Measurements from ENCODE around the gene SEPTIN3.

Gene SEPTIN3
- total RNA-seq, result 0 to 0.78 (median 0.11) reads per million in 9 experiments

- peaks cover 4 to 5% of the 10 kb centered on the region in 2 donors for H3K4me1 Mint-ChIP-seq (ENCODE audit: low read depth in 2 of 2)
- ATAC-seq (replicated peaks), result no peak
- H3K9me3 Mint-ChIP-seq, result no peaks in the 10 kb centered on the region
- H3K36me3 Mint-ChIP-seq (ENCODE audit: insufficient read depth), result no peaks in the 10 kb centered on the region
- no peak within 1 kb of the TSS for H3K4me3 Mint-ChIP-seq
- peaks cover 12 to 57% of the 10 kb centered on the region in 2 donors for H3K27me3 Mint-ChIP-seq
- H3K27ac Mint-ChIP-seq, result peak within 1 kb of the TSS in 1 of 2 donors; percentile 32
- DNase-seq, result no peak
Observed at GRCh38 chr22:41969110-41969646, at the start of gene SEPTIN3. Gene SEPTIN3 (plus strand): TSS chr22:41969443. CDS start chr22:41971493, 2,050 bp downstream.

GRCh38 chr22:41920271-41920976 lies 48.8 kb upstream of the SEPTIN3 start:
- H3K4me3 Mint-ChIP-seq, result peak overlapping the region; percentile 22 to 70
- peak overlapping the region in 1 of 2 donors; percentile 68 for H3K27ac Mint-ChIP-seq
- ATAC-seq (replicated peaks) (no peak), DNase-seq (no peak)
- H3K27me3 Mint-ChIP-seq, result peaks cover 18 to 21% of the 10 kb centered on the region in 2 donors
- peaks cover 42% of the 10 kb centered on the region for H3K36me3 Mint-ChIP-seq (ENCODE audit: insufficient read depth)
- no peaks in the 10 kb centered on the region for H3K9me3 Mint-ChIP-seq
- H3K4me1 Mint-ChIP-seq (ENCODE audit: low read depth in 2 of 2), result peaks cover 0 to 9% of the 10 kb centered on the region in 2 donors

GRCh38 chr22:41922328-41922727 lies 46.9 kb upstream of the SEPTIN3 start:
- Mint-ChIP-seq H3K9me3 (no peaks in the 10 kb centered on the region), H3K4me3 (no peak overlapping the region), H3K27ac (peak overlapping the region in 1 of 2 donors; percentile 23)

GRCh38 chr22:41922940-41923594 lies 46.2 kb upstream of the SEPTIN3 start:
- Mint-ChIP-seq H3K36me3 (ENCODE audit: insufficient read depth) (peaks cover 39% of the 10 kb centered on the region), H3K9me3 (no peaks in the 10 kb centered on the region), H3K27ac (no peak overlapping the region), H3K27me3 (no peaks in the 10 kb centered on the region), H3K4me1 (ENCODE audit: low read depth in 2 of 2) (peaks cover 4 to 19% of the 10 kb centered on the region in 2 donors), H3K4me3 (no peak overlapping the region)
- ATAC-seq (replicated peaks) (no peak), DNase-seq (no peak)

More at GRCh38 chr22:41922328-41922727, 46.9 kb upstream of the SEPTIN3 start:
- Mint-ChIP-seq H3K4me1 (ENCODE audit: low read depth in 2 of 2) (peaks cover 4 to 13% of the 10 kb centered on the region in 2 donors), H3K27me3 (peaks cover 1 to 2% of the 10 kb centered on the region in 2 donors), H3K36me3 (ENCODE audit: insufficient read depth) (peaks cover 38% of the 10 kb centered on the region)
- ATAC-seq (replicated peaks) (no peak), DNase-seq (no peak)

- Mint-ChIP-seq H3K36me3 (ENCODE audit: insufficient read depth) (peaks cover 34% of the 10 kb centered on the region), H3K27me3 (no peaks in the 10 kb centered on the region), H3K27ac (no peak overlapping the region), H3K4me1 (ENCODE audit: low read depth in 2 of 2) (peaks cover 4 to 22% of the 10 kb centered on the region in 2 donors), H3K4me3 (no peak overlapping the region), H3K9me3 (no peaks in the 10 kb centered on the region)
- ATAC-seq (replicated peaks) (no peak), DNase-seq (no peak)
Observed at GRCh38 chr22:41923595-41924276, 45.5 kb upstream of the SEPTIN3 start.

GRCh38 chr22:41925783-41926460 lies 43.3 kb upstream of the SEPTIN3 start:
- H3K9me3 Mint-ChIP-seq, result no peaks in the 10 kb centered on the region
- H3K4me3 Mint-ChIP-seq, result peak overlapping the region; percentile 84
- H3K4me1 Mint-ChIP-seq (ENCODE audit: low read depth in 2 of 2), result peaks cover 11 to 18% of the 10 kb centered on the region in 2 donors
- H3K36me3 Mint-ChIP-seq (ENCODE audit: insufficient read depth), result peaks cover 26% of the 10 kb centered on the region
- H3K27ac Mint-ChIP-seq, result peak overlapping the region; percentile 84 to 88
- ATAC-seq (replicated peaks), result peak; percentile 83
- H3K27me3 Mint-ChIP-seq, result no peaks in the 10 kb centered on the region
- DNase-seq, result peak; percentile 80 to 84 (median 82)

GRCh38 chr22:41927813-41928212 lies 41.4 kb upstream of the SEPTIN3 start:
- H3K4me1 Mint-ChIP-seq (ENCODE audit: low read depth in 2 of 2), result peaks cover 11 to 20% of the 10 kb centered on the region in 2 donors
- H3K4me3 Mint-ChIP-seq, result peak overlapping the region; percentile 73 to 75
- H3K36me3 Mint-ChIP-seq (ENCODE audit: insufficient read depth), result peaks cover 15% of the 10 kb centered on the region
- ATAC-seq (replicated peaks) (no peak), DNase-seq (no peak)
- H3K27me3 Mint-ChIP-seq, result no peaks in the 10 kb centered on the region
- H3K9me3 Mint-ChIP-seq, result no peaks in the 10 kb centered on the region
- H3K27ac Mint-ChIP-seq, result peak overlapping the region; percentile 81 to 84

- Mint-ChIP-seq H3K27me3 (no peaks in the 10 kb centered on the region), H3K9me3 (no peaks in the 10 kb centered on the region), H3K27ac (peak overlapping the region; percentile 53 to 84), H3K4me3 (peak overlapping the region; percentile 73 to 75), H3K36me3 (ENCODE audit: insufficient read depth) (peaks cover 14% of the 10 kb centered on the region), H3K4me1 (ENCODE audit: low read depth in 2 of 2) (peaks cover 11 to 23% of the 10 kb centered on the region in 2 donors)
- DNase-seq (no peak), ATAC-seq (replicated peaks) (no peak)
Observed at GRCh38 chr22:41928593-41929417, 40.4 kb upstream of the SEPTIN3 start.

- Mint-ChIP-seq H3K27me3 (no peaks in the 10 kb centered on the region), H3K9me3 (no peaks in the 10 kb centered on the region), H3K36me3 (ENCODE audit: insufficient read depth) (peaks cover 14% of the 10 kb centered on the region), H3K4me3 (no peak overlapping the region), H3K4me1 (ENCODE audit: low read depth in 2 of 2) (peaks cover 11 to 23% of the 10 kb centered on the region in 2 donors), H3K27ac (no peak overlapping the region)
- ATAC-seq (replicated peaks) (no peak), DNase-seq (no peak)
Observed at GRCh38 chr22:41929418-41929810, 39.8 kb upstream of the SEPTIN3 start.

- H3K36me3 Mint-ChIP-seq (ENCODE audit: insufficient read depth), result peaks cover 20% of the 10 kb centered on the region
- no peak for DNase-seq
- no peaks in the 10 kb centered on the region for H3K27me3 Mint-ChIP-seq
- no peak overlapping the region for H3K4me3 Mint-ChIP-seq
- H3K27ac Mint-ChIP-seq, result peak overlapping the region in 1 of 2 donors; percentile 67
- no peak for ATAC-seq (replicated peaks)
- no peaks in the 10 kb centered on the region for H3K9me3 Mint-ChIP-seq
- H3K4me1 Mint-ChIP-seq (ENCODE audit: low read depth in 2 of 2), result peaks cover 7 to 21% of the 10 kb centered on the region in 2 donors
Observed at GRCh38 chr22:41931701-41932269, 37.5 kb upstream of the SEPTIN3 start.

- ATAC-seq (replicated peaks) (no peak), DNase-seq (no peak)
- peak overlapping the region in 1 of 2 donors; percentile 67 for H3K27ac Mint-ChIP-seq
- no peak overlapping the region for H3K4me3 Mint-ChIP-seq
- peaks cover 7 to 20% of the 10 kb centered on the region in 2 donors for H3K4me1 Mint-ChIP-seq (ENCODE audit: low read depth in 2 of 2)
- peaks cover 18% of the 10 kb centered on the region for H3K36me3 Mint-ChIP-seq (ENCODE audit: insufficient read depth)
- H3K27me3 Mint-ChIP-seq, result no peaks in the 10 kb centered on the region
- H3K9me3 Mint-ChIP-seq, result no peaks in the 10 kb centered on the region
Observed at GRCh38 chr22:41932353-41932752, 36.9 kb upstream of the SEPTIN3 start.
